ENCODE results near the gene JTB. TPM values are rescaled to one million over a fixed set of nuclear protein-coding genes. Genes with fewer than 3 reads are reported as not detected.

JTB gene
- total and polyA plus RNA-seq, 7 donors = 87.6 to 266 (median 118) TPM

DNA sequence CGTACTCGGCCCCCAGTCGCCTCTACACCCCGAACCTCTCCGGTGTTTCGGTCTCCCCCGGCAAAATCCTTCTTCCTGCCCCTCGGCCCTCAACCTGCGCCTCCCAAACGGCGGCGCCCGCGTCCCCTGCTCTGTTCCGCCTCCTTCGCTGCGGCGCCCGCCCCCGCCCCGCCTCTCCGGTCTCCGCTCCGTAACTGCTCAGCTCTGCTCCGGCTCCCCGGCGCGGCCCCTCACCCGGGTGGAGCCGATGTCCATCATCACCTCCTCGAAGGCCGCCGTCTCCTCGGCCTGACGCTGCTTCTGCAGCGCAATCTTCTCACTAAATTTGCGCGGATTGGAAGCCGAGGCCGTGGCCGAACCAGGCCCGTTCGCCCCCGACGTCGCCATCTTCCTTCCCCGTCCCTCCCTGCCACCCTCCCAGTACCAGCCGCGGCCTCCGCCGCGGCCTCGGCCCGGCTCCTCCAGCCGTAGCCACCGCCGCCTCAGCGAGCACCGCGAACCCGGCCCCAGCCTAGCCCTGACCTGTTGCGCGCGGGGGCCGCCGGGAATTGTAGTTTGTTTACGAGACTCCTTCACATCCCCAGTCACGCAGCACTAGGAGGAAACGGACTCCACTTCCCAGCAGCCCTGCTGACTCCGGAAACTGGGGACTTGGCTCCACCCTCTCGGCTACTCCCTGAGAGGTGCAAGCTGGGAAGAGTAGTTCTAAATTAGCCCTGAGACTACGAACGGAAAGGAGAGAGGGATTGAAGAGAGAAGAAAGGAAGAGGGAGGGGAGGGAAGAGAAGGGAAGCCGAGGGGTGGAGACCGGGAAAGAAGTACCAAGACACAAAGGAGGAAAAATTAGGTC lies 19.1 kb downstream of the JTB start, which contains the start of gene CRTC2:
TSS of gene CRTC2 (minus strand) at position 502 of the 850 bp plus-strand sequence. CDS start at position 387, 115 bp downstream.
- peaks cover 4 to 37% of the 10 kb centered on the region in 2 donors for H3K36me3 ChIP-seq (ENCODE audit: insufficient read depth in 1 of 2, low read depth in 1 of 2)
- intact Hi-C loops (cut with DNase I) = no loop called here
- peak within 1 kb of the TSS; percentile 93 for H3K27ac ChIP-seq
- TF ChIP-seq, protein P1, sequence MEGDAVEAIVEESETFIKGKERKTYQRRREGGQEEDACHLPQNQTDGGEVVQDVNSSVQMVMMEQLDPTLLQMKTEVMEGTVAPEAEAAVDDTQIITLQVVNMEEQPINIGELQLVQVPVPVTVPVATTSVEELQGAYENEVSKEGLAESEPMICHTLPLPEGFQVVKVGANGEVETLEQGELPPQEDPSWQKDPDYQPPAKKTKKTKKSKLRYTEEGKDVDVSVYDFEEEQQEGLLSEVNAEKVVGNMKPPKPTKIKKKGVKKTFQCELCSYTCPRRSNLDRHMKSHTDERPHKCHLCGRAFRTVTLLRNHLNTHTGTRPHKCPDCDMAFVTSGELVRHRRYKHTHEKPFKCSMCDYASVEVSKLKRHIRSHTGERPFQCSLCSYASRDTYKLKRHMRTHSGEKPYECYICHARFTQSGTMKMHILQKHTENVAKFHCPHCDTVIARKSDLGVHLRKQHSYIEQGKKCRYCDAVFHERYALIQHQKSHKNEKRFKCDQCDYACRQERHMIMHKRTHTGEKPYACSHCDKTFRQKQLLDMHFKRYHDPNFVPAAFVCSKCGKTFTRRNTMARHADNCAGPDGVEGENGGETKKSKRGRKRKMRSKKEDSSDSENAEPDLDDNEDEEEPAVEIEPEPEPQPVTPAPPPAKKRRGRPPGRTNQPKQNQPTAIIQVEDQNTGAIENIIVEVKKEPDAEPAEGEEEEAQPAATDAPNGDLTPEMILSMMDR (IDR thresholded peaks at IDR 0.05) = no peak
- no peaks in the 10 kb centered on the region for H3K9me3 ChIP-seq
- ATAC-seq (peak; percentile 85 to 90 (median 88)), DNase-seq (peak; percentile 99)
- no peaks in the 10 kb centered on the region for H3K27me3 ChIP-seq (ENCODE audit: insufficient read depth in 3 of 3, low read length in 2 of 3)
- WGBS, 3 donors = 0 to 1% (median 1%) methylated on average over 66 to 75 of the region's 75 CpGs
- peaks cover 46% of the 10 kb centered on the region for H3K4me1 ChIP-seq
- peak within 1 kb of the TSS; percentile 97 for H3K4me3 ChIP-seq

DNA sequence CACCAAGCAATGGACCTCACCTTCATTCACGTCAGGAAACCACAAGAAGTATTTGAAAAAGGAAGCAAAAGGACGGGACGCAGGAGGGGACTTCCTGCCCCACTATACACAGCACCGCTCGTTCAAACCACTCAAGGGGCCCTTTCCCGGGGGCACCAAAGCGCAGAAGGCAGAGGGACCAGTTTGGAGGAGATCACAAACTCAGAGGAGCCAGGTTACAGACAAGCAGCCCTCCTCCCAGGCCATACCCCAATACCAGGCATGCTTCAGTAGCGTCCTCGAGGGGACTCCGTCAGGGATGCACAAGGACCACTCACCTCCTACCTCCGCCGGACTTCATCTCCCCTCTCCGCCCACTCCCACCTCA lies 19.7 kb downstream of the JTB start:
- peak overlapping the region; percentile 93 for H3K27ac ChIP-seq
- intact Hi-C loops (cut with DNase I) = no loop called here
- no peak for DNase-seq
- H3K27me3 ChIP-seq (ENCODE audit: insufficient read depth in 3 of 3, low read length in 2 of 3) = no peaks in the 10 kb centered on the region
- peak overlapping the region; percentile 97 for H3K4me3 ChIP-seq
- 1% methylated on average over 13 of the region's 13 CpGs for WGBS, 3 donors
- TF ChIP-seq, protein P1 (IDR thresholded peaks at IDR 0.05) = no peak
- H3K36me3 ChIP-seq (ENCODE audit: insufficient read depth in 1 of 2, low read depth in 1 of 2) = peaks cover 4 to 43% of the 10 kb centered on the region in 2 donors
- peak in 2 of 4 donors; percentile 2 to 3 for ATAC-seq
- no peaks in the 10 kb centered on the region for H3K9me3 ChIP-seq
- peaks cover 45% of the 10 kb centered on the region for H3K4me1 ChIP-seq

DNA sequence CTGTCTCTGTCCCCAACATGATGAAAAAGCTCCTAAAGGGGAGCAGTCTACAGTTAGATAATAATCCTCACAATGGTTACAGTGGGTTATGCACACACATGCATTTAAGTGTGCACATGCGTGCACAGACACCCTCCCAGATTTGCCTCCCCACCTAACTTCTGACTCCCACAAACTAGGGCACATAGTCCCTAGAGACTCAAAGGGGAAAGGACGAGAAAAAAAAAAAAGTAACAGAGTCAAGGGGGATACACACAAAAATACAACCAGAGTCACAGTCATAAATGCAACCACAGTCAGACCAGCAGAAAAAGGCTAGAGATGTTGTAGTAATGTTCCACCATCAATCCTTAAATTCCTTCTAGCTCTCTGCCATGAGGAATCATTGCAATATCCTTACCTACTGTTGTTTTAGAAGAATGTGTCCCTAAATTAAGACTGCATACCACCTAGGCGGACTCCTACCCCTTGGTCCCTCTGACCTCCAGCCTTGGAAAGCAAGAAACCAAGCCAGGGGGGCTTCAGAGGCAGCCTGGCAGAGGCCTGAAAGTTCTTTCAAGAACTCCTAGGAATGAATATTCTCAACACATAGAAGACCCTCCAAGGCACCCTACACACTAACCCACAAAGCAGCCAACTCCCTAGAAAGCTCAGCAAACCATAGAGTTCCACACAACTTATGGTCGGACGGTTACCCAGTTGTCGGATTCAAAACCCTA lies 20.3 kb downstream of the JTB start:
- Histone ChIP-seq H3K27me3 (ENCODE audit: insufficient read depth in 3 of 3, low read length in 2 of 3) (no peaks in the 10 kb centered on the region), H3K4me3 (peak overlapping the region; percentile 97), H3K36me3 (ENCODE audit: insufficient read depth in 1 of 2, low read depth in 1 of 2) (peaks cover 7 to 49% of the 10 kb centered on the region in 2 donors), H3K4me1 (peaks cover 39% of the 10 kb centered on the region), H3K9me3 (no peaks in the 10 kb centered on the region), H3K27ac (peak overlapping the region; percentile 93)
- intact Hi-C loops (cut with DNase I) = no loop called here
- DNase-seq (no peak), ATAC-seq (no peak)
- TF ChIP-seq, protein P1 (IDR thresholded peaks at IDR 0.05) = no peak
- 27 to 36% (median 28%) methylated on average over 6 of the region's 6 CpGs for WGBS, 3 donors

DNA sequence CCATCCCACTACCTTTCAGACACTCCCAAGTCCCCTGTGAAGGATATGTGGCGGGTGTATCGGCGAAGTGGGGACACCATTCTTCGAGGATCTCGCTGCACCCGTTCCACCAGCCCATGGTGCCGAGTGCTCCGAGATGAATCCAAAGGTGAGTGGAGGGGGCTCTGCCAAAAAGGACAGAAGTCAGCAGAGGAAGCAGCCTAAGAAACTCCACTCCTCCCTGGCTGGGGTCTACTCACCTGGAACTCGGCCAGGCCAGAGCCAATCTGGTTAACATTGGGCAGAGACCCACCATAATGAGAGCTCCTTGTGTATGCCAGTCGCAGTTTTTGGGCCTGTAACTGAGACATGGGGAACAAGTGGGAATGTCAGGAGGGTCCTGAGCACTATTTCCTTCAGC lies 22.6 kb downstream of the JTB start:
- ATAC-seq = no peak
- Histone ChIP-seq H3K9me3 (no peaks in the 10 kb centered on the region), H3K4me3 (no peak overlapping the region), H3K4me1 (peaks cover 16% of the 10 kb centered on the region), H3K27me3 (ENCODE audit: insufficient read depth in 3 of 3, low read length in 2 of 3) (no peaks in the 10 kb centered on the region), H3K36me3 (ENCODE audit: insufficient read depth in 1 of 2, low read depth in 1 of 2) (peaks cover 11 to 57% of the 10 kb centered on the region in 2 donors), H3K27ac (no peak overlapping the region)
- TF ChIP-seq, protein P1 (IDR thresholded peaks at IDR 0.05) = no peak
- intact Hi-C loops (cut with DNase I) = no loop called here
- DNase-seq = no peak
- 88 to 92% (median 92%) methylated on average over 10 of the region's 10 CpGs for WGBS, 3 donors
